Endothelial cell of umbilical vein (primary cell): ENCODE data around the gene NCOA3. TPM values are rescaled to one million over a fixed set of nuclear protein-coding genes. Genes with fewer than 3 reads are reported as not detected.
"Not testable (repeated sequence)": the region's sequence is repeated elsewhere in the genome, so short reads cannot be mapped to it uniquely, and the experiment has no call there.

Experiments used
- BruUV-seq: library from RNA; stranded (reverse); fragments of 400-500 nt; replicated peaks from 2 replicates; lab custom pipeline; 2021; lab: Mats Ljungman, UMichigan
- CTCF ChIA-PET: fragments of 300-600, 350-600 bp; sonication (Branson Sonifier 250); formaldehyde crosslinking; loops from one replicate; lab custom pipeline; 2021; ENCODE audit warnings: antibody characterized with exemption, inconsistent platforms; lab: Charles Lee
- POLR2A ChIA-PET: fragments of 300-600, 350-600 bp; sonication (Branson Sonifier 250); formaldehyde crosslinking; loops from one replicate; lab custom pipeline; 2021; ENCODE audit warnings: antibody characterized with exemption, inconsistent platforms; lab: Charles Lee
- DNase-seq: peaks from one replicate; pipeline ENCODE4 v3.0.0-alpha.2; 2011; ENCODE audit warnings: low read depth, low spot score
- FAIRE-seq: peaks from 2 replicates; lab custom pipeline; 2011; peaks lifted over from hg19 to GRCh38; lab: Jason Lieb, UNC
- H2AFZ ChIP-seq: 2 replicates; pipeline ENCODE4 v1.6.0; 2012; ENCODE audit warnings: low read depth, low read length, control low read depth, inconsistent platforms
- H3K27ac ChIP-seq: 2 replicates; pipeline ENCODE4 v1.5.1; 2011; ENCODE audit warnings: low read depth, mild to moderate bottlenecking, control low read depth, low read length, moderate library complexity; ENCODE audit not compliant: insufficient read depth
- H3K27me3 ChIP-seq, 2 experiments: 2 replicates each; pipeline versions ENCODE4 v1.6.0 to v1.6.1; 2011; ENCODE audit warnings: low read length in 2 of 2, mixed read lengths in 1 of 2; ENCODE audit not compliant: control insufficient read depth in 2 of 2, insufficient read depth in 2 of 2
- H3K36me3 ChIP-seq, 2 experiments: 2 replicates in 1 of 2; 3 replicates in 1 of 2; pipeline ENCODE4 v1.5.1; 2011; ENCODE audit warnings: low read length in 2 of 2, mild to moderate bottlenecking in 1 of 2, moderate library complexity in 1 of 2; ENCODE audit not compliant: control insufficient read depth in 2 of 2, insufficient read depth in 2 of 2; ENCODE audit errors: extremely low read depth in 1 of 2
- H3K4me1 ChIP-seq: 3 replicates; pipeline ENCODE4 v1.5.1; 2011; ENCODE audit warnings: mild to moderate bottlenecking, low read length; ENCODE audit not compliant: control insufficient read depth, insufficient read depth; ENCODE audit errors: extremely low read depth
- H3K4me2 ChIP-seq: 2 replicates; pipeline ENCODE4 v1.6.1; 2011; ENCODE audit warnings: low read length, control low read depth, mixed read lengths; ENCODE audit not compliant: insufficient read depth
- H3K4me3 ChIP-seq, 3 experiments: fragments of 200-600 bp in 1 of 3; sonication (generic), shearing (Covaris generic) in 1 of 3; replicated peaks in 1 of 3; 2 replicates each; pipeline ENCODE4 v1.5.1; 2011 to 2016; ENCODE audit warnings: control low read depth in 3 of 3, low read length in 3 of 3, mild to moderate bottlenecking in 2 of 3, inconsistent platforms in 1 of 3, low read depth in 1 of 3, moderate library complexity in 1 of 3; ENCODE audit not compliant: insufficient read depth in 1 of 3
- H3K79me2 ChIP-seq: 2 replicates; pipeline ENCODE4 v1.6.0; 2012; ENCODE audit warnings: low read length, inconsistent platforms; ENCODE audit not compliant: control insufficient read depth, insufficient read depth
- H3K9ac ChIP-seq: replicated peaks from 2 replicates; pipeline ENCODE3; 2011; ENCODE audit warnings: low read length, control low read depth; ENCODE audit not compliant: insufficient read depth; ENCODE audit errors: extremely low read depth
- H3K9me1 ChIP-seq: replicated peaks from 3 replicates; pipeline ENCODE4 v1.6.0; 2011; ENCODE audit warnings: mild to moderate bottlenecking, low read length; ENCODE audit not compliant: control insufficient read depth, insufficient read depth; ENCODE audit errors: extremely low read depth
- H3K9me3 ChIP-seq: replicated peaks from 2 replicates; pipeline ENCODE4 v1.5.1; 2012; ENCODE audit warnings: low read length, inconsistent platforms; ENCODE audit not compliant: control insufficient read depth, insufficient read depth
- H4K20me1 ChIP-seq: replicated peaks from 2 replicates; pipeline ENCODE3; 2011; ENCODE audit warnings: mild to moderate bottlenecking, low read length; ENCODE audit not compliant: control insufficient read depth, insufficient read depth; ENCODE audit errors: extremely low read depth
- EZH2 ChIP-seq: IDR thresholded peaks from 2 replicates; pipeline ENCODE4 v1.6.1; 2012; ENCODE audit warnings: borderline replicate concordance, low read depth, mild to moderate bottlenecking, moderate library complexity, low read length, inconsistent platforms; ENCODE audit not compliant: severe bottlenecking
- GATA2 ChIP-seq: IDR thresholded peaks from 2 replicates; pipeline ENCODE4 v1.7.0; 2011; ENCODE audit warnings: low read depth, mild to moderate bottlenecking, moderate library complexity, mixed read lengths, low read length; ENCODE audit not compliant: insufficient read length, insufficient read depth
- JUN ChIP-seq: IDR thresholded peaks from 2 replicates; pipeline ENCODE4 v1.6.1; 2011; ENCODE audit warnings: borderline replicate concordance, low read depth; ENCODE audit not compliant: insufficient read length, insufficient read depth
- POLR2AphosphoS5 ChIP-seq: IDR thresholded peaks from 2 replicates; pipeline ENCODE4 v1.6.1; 2012; ENCODE audit warnings: low read depth, mild to moderate bottlenecking, control low read depth, low read length, moderate library complexity; ENCODE audit not compliant: insufficient read depth
- dilution Hi-C: fragments of 300-500 bp; cut with MboI; formaldehyde crosslinking; loops from one replicate; pipeline ENCODE4 v1.15.0; 2019; ENCODE audit warnings: low sequenced_read_pairs; ENCODE audit not compliant: extremely low pct_ligation_motif_present
- intact Hi-C: fragments of 100-400 bp; cut with micrococcal nuclease; formaldehyde crosslinking; loops from one replicate; pipeline ENCODE4 v1.10.0; 2022
- polyA plus RNA-seq, 4 experiments: library from polyadenylated mRNA; depleted of rRNA in 3 of 4; stranded (reverse) in 3 of 4; unstranded in 1 of 4; fragments of >200 nt; gene quantifications; 2 replicates each; pipeline versions ENCODE4 v1.2.1 to v1.2.3, GENCODE V29; 2011 to 2012; ENCODE audit warnings: missing spikeins in 1 of 4
- total RNA-seq: library from RNA; stranded (reverse); gene quantifications from 2 replicates; pipeline ENCODE4 v1.2.3, GENCODE V29; 2021
- TF ChIP-seq, protein P1 (sequence below): IDR thresholded peaks from 2 replicates; pipeline ENCODE4 v1.6.1; 2011; ENCODE audit not compliant: insufficient read depth, insufficient read length

NCOA3 gene
- total and polyA plus RNA-seq, 2 donors (not counting 3 experiments of a cell fraction or from before 2014, with no cell fraction given) = 12.0 to 35.6 TPM

DNA sequence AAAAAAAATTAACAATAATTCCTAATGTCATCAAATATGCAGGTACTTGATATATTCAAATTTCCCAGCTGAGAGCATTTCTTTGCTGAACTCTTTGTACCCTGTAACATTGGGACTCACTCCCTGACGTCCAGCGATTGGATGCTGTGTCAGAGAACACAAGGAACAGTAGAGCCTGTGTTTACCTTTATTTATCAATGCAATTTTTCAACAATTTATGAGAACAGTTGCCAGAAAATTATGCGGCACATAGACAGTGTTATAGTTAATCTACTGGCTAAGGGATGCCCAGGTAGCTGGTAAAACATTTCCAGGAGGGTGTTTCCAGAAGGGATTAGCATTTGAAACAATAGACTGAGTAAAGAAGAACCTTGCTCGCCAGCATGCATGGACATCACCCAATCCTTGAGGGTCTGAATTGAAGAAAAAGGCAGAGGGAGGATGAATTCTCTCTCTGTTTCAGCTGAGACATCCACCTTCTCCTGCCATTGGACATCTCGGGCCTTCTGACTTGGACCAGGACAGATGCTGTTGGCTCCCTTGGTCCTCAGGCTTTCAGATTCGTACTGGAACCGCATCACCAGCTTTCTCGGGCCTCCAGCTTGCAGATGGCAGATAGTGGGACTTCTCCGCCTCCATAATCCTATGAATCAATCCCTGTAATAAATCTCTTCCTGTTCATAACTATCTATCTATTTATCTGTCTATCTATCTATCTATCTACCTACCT lies 42.2 kb upstream of the NCOA3 start:
- TF ChIP-seq POLR2AphosphoS5 (no peak), EZH2 (no peak), GATA2 (no peak), JUN (no peak)
- TF ChIP-seq, protein P1, sequence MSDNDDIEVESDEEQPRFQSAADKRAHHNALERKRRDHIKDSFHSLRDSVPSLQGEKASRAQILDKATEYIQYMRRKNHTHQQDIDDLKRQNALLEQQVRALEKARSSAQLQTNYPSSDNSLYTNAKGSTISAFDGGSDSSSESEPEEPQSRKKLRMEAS = no peak
- Histone ChIP-seq H3K4me1 (peaks cover 1% of the 10 kb centered on the region), H3K9me1 (no peaks in the 10 kb centered on the region), H3K27me3 (no peaks in the 10 kb centered on the region), H3K27ac (no peak overlapping the region), H3K4me2 (no peak overlapping the region), H4K20me1 (no peaks in the 10 kb centered on the region), H2AFZ (no peak overlapping the region), H3K79me2 (no peaks in the 10 kb centered on the region), H3K4me3 (no peak overlapping the region), H3K9me3 (no peaks in the 10 kb centered on the region), H3K36me3 (no peaks in the 10 kb centered on the region), H3K9ac (no peak overlapping the region)
- DNase-seq = no peak
- ChIA-PET CTCF (interaction anchor here (1.0 to 1.6 kb wide), 2 partner anchors 15 to 161 kb away, joined by 3 read pairs; no protein-coding TSS in a partner anchor), POLR2A (no interaction called here)
- intact Hi-C loops (loop anchor here (10.0 kb wide), 1 partner anchor 205 kb away; no protein-coding TSS in a partner anchor), dilution Hi-C loops (no loop called here)
- BruUV-seq = no TSS peak
- FAIRE-seq = no peak

DNA sequence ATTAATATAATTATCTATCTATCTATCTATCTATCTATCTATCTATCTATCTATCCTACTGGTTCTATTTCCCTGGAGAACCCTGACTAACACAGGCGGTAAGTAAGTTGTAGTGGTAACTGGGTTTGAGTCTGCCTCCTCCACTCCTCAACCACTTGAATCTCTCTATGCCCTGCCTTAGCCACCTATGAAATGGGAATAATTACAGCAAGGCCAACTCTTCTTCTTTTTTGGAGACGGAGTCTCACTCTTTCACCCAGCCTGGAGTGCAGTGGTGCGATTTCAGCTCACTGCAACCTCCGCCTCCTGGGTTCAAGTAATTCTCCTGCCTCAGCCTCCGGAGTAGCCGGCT lies 41.0 kb upstream of the NCOA3 start:
- H2AFZ ChIP-seq, POLR2A ChIA-PET, H3K79me2 ChIP-seq, DNase-seq, dilution Hi-C loops, BruUV-seq, H3K9ac ChIP-seq, H3K27ac ChIP-seq, CTCF ChIA-PET, H3K9me1 ChIP-seq, H3K9me3 ChIP-seq, H3K27me3 ChIP-seq, FAIRE-seq, H3K36me3 ChIP-seq, H4K20me1 ChIP-seq, H3K4me3 ChIP-seq, H3K4me1 ChIP-seq, H3K4me2 ChIP-seq: not testable (repeated sequence)
- intact Hi-C loops = loop anchor here (10.0 kb wide), 1 partner anchor 206 kb away; no protein-coding TSS in a partner anchor
